Fibroblast of skin of abdomen (primary cell): ENCODE measurements around the gene SMLR1. TPM values are rescaled to one million over a fixed set of nuclear protein-coding genes. Genes with fewer than 3 reads are reported as not detected.
"Not testable (repeated sequence)": the region's sequence is repeated elsewhere in the genome, so short reads cannot be mapped to it uniquely, and the experiment has no call there.

Experiments
- DNase-seq: peaks from one replicate; pipeline ENCODE4 v3.0.0-alpha.2; 2013
- polyA plus RNA-seq, 2 experiments: library from polyadenylated mRNA; unstranded; fragments of 120-200 nt; gene quantifications; one replicate each; pipeline ENCODE4 v1.2.1, GENCODE V29; 2013; ENCODE audit not compliant: insufficient read length in 2 of 2

Gene SMLR1
- not detected for polyA plus RNA-seq (2013, experiment 1 of 2; ENCODE audit: insufficient read length)
- not detected for polyA plus RNA-seq (2013, experiment 2 of 2; ENCODE audit: insufficient read length)

- DNase-seq = no peak
Observed at GRCh38 chr6:130827247-130828149, at the start of gene SMLR1. TSS of gene SMLR1 (plus strand) at chr6:130827406. CDS start at chr6:130827414, 8 bp downstream.

- DNase-seq = peak; percentile 86
Observed at GRCh38 chr6:130778946-130779657, 48.1 kb upstream of the SMLR1 start.

- DNase-seq = peak; percentile 40
Observed at GRCh38 chr6:130779658-130780033, 47.6 kb upstream of the SMLR1 start.

- DNase-seq = peak; percentile 84
Observed at GRCh38 chr6:130780122-130780521, 47.1 kb upstream of the SMLR1 start.

GRCh38 chr6:130781557-130781956 is 45.6 kb upstream of the SMLR1 start:
- DNase-seq = no peak

GRCh38 chr6:130783416-130784107 is 43.6 kb upstream of the SMLR1 start:
- peak; percentile 72 for DNase-seq

GRCh38 chr6:130787726-130788500 is 39.3 kb upstream of the SMLR1 start:
- DNase-seq = no peak

- no peak for DNase-seq
Observed at GRCh38 chr6:130788954-130789353, 38.3 kb upstream of the SMLR1 start.

GRCh38 chr6:130794010-130794697 is 33.1 kb upstream of the SMLR1 start:
- DNase-seq = no peak

- peak; percentile 19 for DNase-seq
Observed at GRCh38 chr6:130794738-130795137, 32.5 kb upstream of the SMLR1 start.

GRCh38 chr6:130796313-130796905 is 30.8 kb upstream of the SMLR1 start:
- peak; percentile 92 for DNase-seq

GRCh38 chr6:130797061-130797460 is 30.1 kb upstream of the SMLR1 start:
- no peak for DNase-seq

GRCh38 chr6:130801368-130801767 is 25.8 kb upstream of the SMLR1 start:
- not testable (repeated sequence) for DNase-seq

GRCh38 chr6:130810307-130811030 is 16.7 kb upstream of the SMLR1 start:
- DNase-seq = peak; percentile 69

- no peak for DNase-seq
Observed at GRCh38 chr6:130811932-130812331, 15.3 kb upstream of the SMLR1 start.

- no peak for DNase-seq
Observed at GRCh38 chr6:130814506-130814905, 12.7 kb upstream of the SMLR1 start.

GRCh38 chr6:130815200-130816071 is 11.8 kb upstream of the SMLR1 start:
- DNase-seq = no peak

- DNase-seq = no peak
Observed at GRCh38 chr6:130822736-130823135, 4.5 kb upstream of the SMLR1 start.

- DNase-seq = no peak
Observed at GRCh38 chr6:130824978-130825694, 2.1 kb upstream of the SMLR1 start.
